ENCODE data around the gene NOP9. TPM values are rescaled to one million over a fixed set of nuclear protein-coding genes. Genes with fewer than 3 reads are reported as not detected.

The NOP9 gene
- total RNA-seq, 1 experiment from 2014 or later: 29.8 TPM

GRCh38 chr14:24316597-24316950, 16.9 kb downstream of the NOP9 start:
- POLR2A ChIA-PET: interaction anchor here (1.6 kb wide), 1 partner anchor 170 kb away, joined by 4 read pairs; the partner anchor contains the start of gene PSME2
- H3K4me1 Mint-ChIP-seq (ENCODE audit: insufficient read depth, unreplicated experiment): peaks cover 20% of the 10 kb centered on the region
- no peak for TF ChIP-seq CTCF (IDR thresholded peaks at IDR 0.05; ENCODE audit: unreplicated experiment)
- CTCF ChIA-PET: interaction anchor here (0.6 to 1.8 kb wide), 4 partner anchors 9 to 115 kb away, joined by 4 to 8 read pairs (median 6); partner anchors contain the start of gene CIDEB
- H3K27me3 Mint-ChIP-seq (ENCODE audit: insufficient read depth, unreplicated experiment): peaks cover 23% of the 10 kb centered on the region
- no peaks in the 10 kb centered on the region for H3K9me3 Mint-ChIP-seq (ENCODE audit: unreplicated experiment)
- no peak overlapping the region for H3K4me3 Mint-ChIP-seq (ENCODE audit: unreplicated experiment)
- intact Hi-C loops (cut with micrococcal nuclease): no loop called here
- H3K27ac Mint-ChIP-seq (ENCODE audit: low read depth, unreplicated experiment): no peak overlapping the region
- DNase-seq (ENCODE audit: unreplicated experiment): no peak
- peaks cover 16% of the 10 kb centered on the region for H3K36me3 Mint-ChIP-seq (ENCODE audit: insufficient read depth, unreplicated experiment)
- BruUV-seq (replicated peaks): no TSS peak

DNA sequence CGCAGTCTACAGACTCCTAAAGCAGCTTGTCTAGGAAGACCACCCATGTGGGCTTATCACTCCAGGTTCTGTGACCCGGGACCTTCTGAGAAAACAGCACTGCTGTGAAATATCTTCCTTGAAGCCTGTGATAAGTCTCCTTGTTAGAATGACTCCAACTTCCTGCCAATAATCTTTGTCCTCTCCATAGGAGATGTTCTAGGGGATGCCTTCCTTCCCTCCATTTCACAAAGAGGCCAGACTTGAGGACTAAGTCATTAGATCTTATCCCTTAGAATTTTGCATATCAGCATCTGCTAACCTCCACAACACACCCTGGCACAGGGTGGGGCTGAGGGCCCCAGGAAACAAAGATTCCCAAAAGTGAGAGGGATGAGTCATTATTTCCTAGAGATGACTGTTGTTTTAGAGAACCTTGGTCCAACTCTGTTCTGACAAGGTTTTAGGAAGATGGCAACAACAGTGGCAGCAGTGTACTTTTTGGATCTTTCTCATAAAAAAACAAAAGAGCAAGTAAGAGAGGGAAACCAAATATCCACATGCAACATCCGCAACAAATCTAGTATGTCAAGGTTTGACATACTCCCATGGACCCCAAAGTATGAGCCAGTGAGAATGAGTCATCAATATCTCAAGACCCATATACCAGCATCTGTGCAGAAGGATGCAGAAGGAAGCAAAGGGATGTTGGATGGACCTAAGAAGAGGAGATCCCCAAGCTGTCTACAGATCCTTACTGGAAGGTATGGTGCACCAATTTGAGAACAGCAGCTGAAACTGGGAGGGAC, 17.7 kb downstream of the NOP9 start:
- Mint-ChIP-seq H3K36me3 (ENCODE audit: insufficient read depth, unreplicated experiment) (peaks cover 10% of the 10 kb centered on the region), H3K4me1 (ENCODE audit: insufficient read depth, unreplicated experiment) (peaks cover 20% of the 10 kb centered on the region), H3K9me3 (ENCODE audit: unreplicated experiment) (no peaks in the 10 kb centered on the region), H3K4me3 (ENCODE audit: unreplicated experiment) (peak overlapping the region; percentile 8), H3K27me3 (ENCODE audit: insufficient read depth, unreplicated experiment) (peaks cover 23% of the 10 kb centered on the region), H3K27ac (ENCODE audit: low read depth, unreplicated experiment) (peak overlapping the region; percentile 79)
- no TSS peak for BruUV-seq (replicated peaks)
- DNase-seq (ENCODE audit: unreplicated experiment): peak; percentile 77
- no peak for TF ChIP-seq CTCF (IDR thresholded peaks at IDR 0.05; ENCODE audit: unreplicated experiment)
- intact Hi-C loops (cut with micrococcal nuclease): no loop called here
- ChIA-PET CTCF (interaction anchor here (0.6 to 5.1 kb wide), 8 partner anchors 9 to 114 kb away, joined by 3 to 53 read pairs (median 8); partner anchors contain the start of genes ADCY4 and CIDEB), POLR2A (interaction anchor here (0.9 to 1.6 kb wide), 5 partner anchors 9 to 171 kb away, joined by 3 to 4 read pairs (median 3); partner anchors contain the start of genes CBLN3, CIDEB, KHNYN and PSME2)

GRCh38 chr14:24321212-24321975, 21.7 kb downstream of the NOP9 start:
- POLR2A ChIA-PET: no interaction called here
- H3K4me3 Mint-ChIP-seq (ENCODE audit: unreplicated experiment): no peak overlapping the region

More at GRCh38 chr14:24321212-24321975, 21.7 kb downstream of the NOP9 start:
- no TSS peak for BruUV-seq (replicated peaks)
- intact Hi-C loops (cut with micrococcal nuclease): no loop called here
- peaks cover 23% of the 10 kb centered on the region for H3K27me3 Mint-ChIP-seq (ENCODE audit: insufficient read depth, unreplicated experiment)
- no peak for DNase-seq (ENCODE audit: unreplicated experiment)
- peaks cover 10% of the 10 kb centered on the region for H3K4me1 Mint-ChIP-seq (ENCODE audit: insufficient read depth, unreplicated experiment)
- no peak for TF ChIP-seq CTCF (IDR thresholded peaks at IDR 0.05; ENCODE audit: unreplicated experiment)
- H3K36me3 Mint-ChIP-seq (ENCODE audit: insufficient read depth, unreplicated experiment): peaks cover 4% of the 10 kb centered on the region
- CTCF ChIA-PET: interaction anchor here (0.6 to 5.1 kb wide), 9 partner anchors 9 to 787 kb away, joined by 3 to 53 read pairs (median 7); partner anchors contain the start of genes ADCY4, CIDEB, LTB4R and LTB4R2
- H3K9me3 Mint-ChIP-seq (ENCODE audit: unreplicated experiment): no peaks in the 10 kb centered on the region
- H3K27ac Mint-ChIP-seq (ENCODE audit: low read depth, unreplicated experiment): no peak overlapping the region
